Testis (tissue), 3 donors: Measurements from ENCODE around the gene FBXO44. TPM values are rescaled to one million over a fixed set of nuclear protein-coding genes. Genes with fewer than 3 reads are reported as not detected.

Experiments
- DNase-seq: peaks from one replicate; pipeline ENCODE4 v3.0.0-alpha.2; 2019
- H3K27ac ChIP-seq, 2 donors: fragments of 200-600 bp; sonication (generic); one replicate each; pipeline ENCODE4 v1.5.1; 2019
- H3K27me3 ChIP-seq: fragments of 200-600 bp; sonication (generic); one replicate; pipeline ENCODE4 v1.5.1; 2019
- H3K36me3 ChIP-seq: fragments of 200-600 bp; sonication (generic); one replicate; pipeline ENCODE4 v1.5.1; 2017; ENCODE audit warnings: low read depth; ENCODE audit errors: missing control alignments
- H3K4me1 ChIP-seq: fragments of 200-600 bp; sonication (generic); one replicate; pipeline ENCODE4 v1.5.1; 2019
- H3K4me3 ChIP-seq, 2 donors: fragments of 200-600 bp; sonication (generic); one replicate each; pipeline ENCODE4 v1.5.1; 2017 to 2019
- H3K9me3 ChIP-seq: fragments of 200-600 bp; sonication (generic); one replicate; pipeline ENCODE4 v1.5.1; 2017
- CTCF ChIP-seq, 3 experiments: fragments of 450-650 bp in 2 of 3; fragments of 200-600 bp in 1 of 3; sonication (generic) in 1 of 3; IDR thresholded peaks; one replicate each; pipeline ENCODE4 v1.5.1; 2016 to 2019; ENCODE audit warnings: antibody characterized with exemption in 3 of 3, mild to moderate bottlenecking in 2 of 3, moderate library complexity in 1 of 3
- POLR2A ChIP-seq: fragments of 450-650 bp; IDR thresholded peaks from one replicate; pipeline ENCODE4 v1.6.1; 2017; ENCODE audit warnings: antibody characterized with exemption, mild to moderate bottlenecking, moderate library complexity
- WGBS, 2 donors: methylation state at CpG; one replicate each; pipeline ENCODE4 v1.1.5; 2018; 5-methylcytosine and 5-hydroxymethylcytosine counted together
- intact Hi-C: fragments of 100-400 bp; cut with DNase I; formaldehyde crosslinking; loops from one replicate; pipeline ENCODE4 v1.15.1; 2023; ENCODE audit warnings: low total_unique reads
- polyA plus RNA-seq: library from polyadenylated mRNA; stranded (reverse); fragments of 350-450 nt; fragmentation: Illumina TruSeq; extraction: RNeasy Lipid Tissue Mini Kit (QIAGEN cat#74804); gene quantifications from one replicate; pipeline ENCODE4 v1.2.3, GENCODE V29; 2014; ENCODE audit warnings: low read depth, low replicate concordance; ENCODE audit not compliant: insufficient read depth
- total RNA-seq, 2 donors: library from RNA; depleted of rRNA; stranded (reverse); fragments of >200 nt; gene quantifications; one replicate each; pipeline ENCODE4 v1.2.3, GENCODE V29; 2016

The FBXO44 gene
- total and polyA plus RNA-seq, 3 donors from 2014 or later, result 28.0 to 36.4 (median 31.3) TPM

- Histone ChIP-seq H3K27ac (peak within 1 kb of the TSS; percentile 87), H3K9me3 (no peaks in the 10 kb centered on the region), H3K4me1 (peaks cover 13% of the 10 kb centered on the region), H3K27me3 (no peaks in the 10 kb centered on the region), H3K36me3 (no peaks in the 10 kb centered on the region), H3K4me3 (peak within 1 kb of the TSS; percentile 78 to 85)
- peak; percentile 92 for DNase-seq
- 1 to 3% methylated on average over 28 to 71 of the region's 71 CpGs for WGBS, 2 donors
- TF ChIP-seq CTCF (IDR thresholded peaks at IDR 0.05), result no peak
- intact Hi-C loops, result no loop called here
Measured at GRCh38 chr1:11681071-11681771, 26.5 kb downstream of the FBXO44 start, which contains the start of gene MAD2L2. MAD2L2 (minus strand) TSS chr1:11681148; CDS start chr1:11680601, 547 bp downstream.

GRCh38 chr1:11682287-11682771, 27.7 kb downstream of the FBXO44 start:
- Histone ChIP-seq H3K36me3 (no peaks in the 10 kb centered on the region), H3K4me3 (no peak overlapping the region), H3K27ac (peak overlapping the region; percentile 87), H3K9me3 (no peaks in the 10 kb centered on the region), H3K27me3 (no peaks in the 10 kb centered on the region), H3K4me1 (peaks cover 13% of the 10 kb centered on the region)
- WGBS, 2 donors, result 28 to 31% methylated on average over 7 of the region's 7 CpGs
- TF ChIP-seq CTCF (IDR thresholded peaks at IDR 0.05) (no peak), POLR2A (no peak)
- DNase-seq, result no peak
- intact Hi-C loops, result no loop called here

GRCh38 chr1:11682799-11683198, 28.1 kb downstream of the FBXO44 start:
- TF ChIP-seq CTCF (IDR thresholded peaks at IDR 0.05) (no peak), POLR2A (no peak)
- H3K4me3 ChIP-seq, result no peak overlapping the region
- H3K27me3 ChIP-seq, result no peaks in the 10 kb centered on the region
- H3K4me1 ChIP-seq, result peaks cover 13% of the 10 kb centered on the region
- no peak for DNase-seq
- H3K9me3 ChIP-seq, result no peaks in the 10 kb centered on the region
- 40 to 75% methylated on average over 1 of the region's 1 CpG for WGBS, 2 donors
- no peak overlapping the region for H3K27ac ChIP-seq
- H3K36me3 ChIP-seq, result no peaks in the 10 kb centered on the region
- intact Hi-C loops, result no loop called here

GRCh38 chr1:11684070-11684469, 29.4 kb downstream of the FBXO44 start:
- no peaks in the 10 kb centered on the region for H3K36me3 ChIP-seq
- no peaks in the 10 kb centered on the region for H3K9me3 ChIP-seq
- H3K27me3 ChIP-seq, result no peaks in the 10 kb centered on the region
- H3K27ac ChIP-seq, result no peak overlapping the region
- H3K4me1 ChIP-seq, result peaks cover 13% of the 10 kb centered on the region
- WGBS, 2 donors, result 71 to 79% methylated on average over 7 of the region's 7 CpGs
- no peak for TF ChIP-seq CTCF (IDR thresholded peaks at IDR 0.05)
- no peak for TF ChIP-seq POLR2A
- intact Hi-C loops, result no loop called here
- no peak for DNase-seq
- H3K4me3 ChIP-seq, result no peak overlapping the region
